22Rv1 (cell line): ENCODE results near the gene MRPL45.
"Not testable (repeated sequence)": the region's sequence is repeated elsewhere in the genome, so short reads cannot be mapped to it uniquely, and the experiment has no call there.

ENCODE experiments used
- H3K27ac ChIP-seq: fragments of 450-650 bp; 2 replicates; pipeline ENCODE4 v1.5.1; 2017
- CTCF ChIP-seq: fragments of 450-650 bp; IDR thresholded peaks from 2 replicates; pipeline ENCODE4 v1.5.1; 2017; ENCODE audit warnings: mild to moderate bottlenecking

MRPL45 gene

GRCh38 chr17:38296834-38297517 lies at the start of gene MRPL45:
Gene MRPL45, plus strand, starts transcription at chr17:38297168. Its CDS starts 16 bp downstream, at chr17:38297184.
- H3K27ac ChIP-seq: peak within 1 kb of the TSS; percentile 57

GRCh38 chr17:38253191-38253590 lies 43.8 kb upstream of the MRPL45 start:
- H3K27ac ChIP-seq: not testable (repeated sequence)

GRCh38 chr17:38254357-38254756 lies 42.6 kb upstream of the MRPL45 start:
- peak overlapping the region; percentile 81 for H3K27ac ChIP-seq

- peak overlapping the region; percentile 81 for H3K27ac ChIP-seq
Measured at GRCh38 chr17:38257013-38257621, 39.9 kb upstream of the MRPL45 start.

GRCh38 chr17:38265974-38266506 lies 30.9 kb upstream of the MRPL45 start:
- H3K27ac ChIP-seq: not testable (repeated sequence)

GRCh38 chr17:38266571-38266970 lies 30.4 kb upstream of the MRPL45 start:
- H3K27ac ChIP-seq: not testable (repeated sequence)

GRCh38 chr17:38268138-38268537 lies 28.8 kb upstream of the MRPL45 start:
- H3K27ac ChIP-seq: not testable (repeated sequence)

- H3K27ac ChIP-seq: not testable (repeated sequence)
Measured at GRCh38 chr17:38269045-38269444, 27.9 kb upstream of the MRPL45 start.

GRCh38 chr17:38269552-38269951 lies 27.4 kb upstream of the MRPL45 start:
- not testable (repeated sequence) for H3K27ac ChIP-seq

- not testable (repeated sequence) for H3K27ac ChIP-seq
Measured at GRCh38 chr17:38285994-38286393, 11.0 kb upstream of the MRPL45 start.

- H3K27ac ChIP-seq: not testable (repeated sequence)
Measured at GRCh38 chr17:38286501-38287091, 10.4 kb upstream of the MRPL45 start.

- peak; percentile 34 for TF ChIP-seq CTCF
- H3K27ac ChIP-seq: not testable (repeated sequence)
Measured at GRCh38 chr17:38288217-38288827, 8.6 kb upstream of the MRPL45 start.

GRCh38 chr17:38289760-38290159 lies 7.2 kb upstream of the MRPL45 start:
- not testable (repeated sequence) for H3K27ac ChIP-seq

- H3K27ac ChIP-seq: peak overlapping the region; percentile 57
Measured at GRCh38 chr17:38295602-38296365, 1.2 kb upstream of the MRPL45 start.
